GM11168 (cell line): Measurements from ENCODE around the gene NFE2L3.
"Not testable (repeated sequence)": the region's sequence is repeated elsewhere in the genome, so short reads cannot be mapped to it uniquely, and the experiment has no call there.

Experiments used
- in situ Hi-C: fragments of 300-500 bp; cut with MboI; formaldehyde crosslinking; loops from one replicate; pipeline ENCODE4 v1.12.0; 2022; ENCODE audit warnings: low sequenced_read_pairs; ENCODE audit not compliant: unreplicated experiment

NFE2L3 gene, protein sequence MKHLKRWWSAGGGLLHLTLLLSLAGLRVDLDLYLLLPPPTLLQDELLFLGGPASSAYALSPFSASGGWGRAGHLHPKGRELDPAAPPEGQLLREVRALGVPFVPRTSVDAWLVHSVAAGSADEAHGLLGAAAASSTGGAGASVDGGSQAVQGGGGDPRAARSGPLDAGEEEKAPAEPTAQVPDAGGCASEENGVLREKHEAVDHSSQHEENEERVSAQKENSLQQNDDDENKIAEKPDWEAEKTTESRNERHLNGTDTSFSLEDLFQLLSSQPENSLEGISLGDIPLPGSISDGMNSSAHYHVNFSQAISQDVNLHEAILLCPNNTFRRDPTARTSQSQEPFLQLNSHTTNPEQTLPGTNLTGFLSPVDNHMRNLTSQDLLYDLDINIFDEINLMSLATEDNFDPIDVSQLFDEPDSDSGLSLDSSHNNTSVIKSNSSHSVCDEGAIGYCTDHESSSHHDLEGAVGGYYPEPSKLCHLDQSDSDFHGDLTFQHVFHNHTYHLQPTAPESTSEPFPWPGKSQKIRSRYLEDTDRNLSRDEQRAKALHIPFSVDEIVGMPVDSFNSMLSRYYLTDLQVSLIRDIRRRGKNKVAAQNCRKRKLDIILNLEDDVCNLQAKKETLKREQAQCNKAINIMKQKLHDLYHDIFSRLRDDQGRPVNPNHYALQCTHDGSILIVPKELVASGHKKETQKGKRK

DNA sequence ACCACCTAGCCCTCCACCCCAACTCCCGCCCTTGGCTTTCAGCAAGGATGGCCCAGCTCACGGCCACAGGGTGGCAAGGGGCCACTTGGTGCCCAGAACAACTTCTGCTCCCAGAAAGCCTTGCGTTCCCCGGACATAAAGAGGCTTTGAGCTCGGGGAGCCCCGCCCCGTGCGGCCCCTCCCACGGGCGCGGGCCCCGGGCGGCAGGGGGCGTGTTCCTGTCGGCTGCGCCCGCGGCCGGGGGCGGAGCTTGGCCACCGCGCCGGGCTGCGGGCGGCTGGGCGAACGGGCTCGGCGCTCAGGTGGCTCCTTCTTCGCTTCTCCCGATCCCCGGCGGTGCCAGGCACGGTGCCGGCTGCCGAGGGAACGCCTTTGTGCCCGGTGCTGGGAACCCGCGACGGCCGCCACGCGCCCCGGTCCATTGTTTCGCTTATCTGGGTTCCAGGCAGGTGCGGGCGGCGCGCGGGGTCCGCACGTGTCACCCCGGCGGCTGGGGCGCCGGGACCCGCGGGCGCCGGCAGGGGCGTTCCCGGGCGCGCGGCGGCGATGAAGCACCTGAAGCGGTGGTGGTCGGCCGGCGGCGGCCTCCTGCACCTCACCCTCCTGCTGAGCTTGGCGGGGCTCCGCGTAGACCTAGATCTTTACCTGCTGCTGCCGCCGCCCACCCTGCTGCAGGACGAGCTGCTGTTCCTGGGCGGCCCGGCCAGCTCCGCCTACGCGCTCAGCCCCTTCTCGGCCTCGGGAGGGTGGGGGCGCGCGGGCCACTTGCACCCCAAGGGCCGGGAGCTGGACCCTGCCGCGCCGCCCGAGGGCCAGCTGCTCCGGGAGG lies at the start of gene NFE2L3:
TSS of gene NFE2L3 (plus strand) at position 246 of the 829 bp plus-strand sequence. CDS start at position 547, 301 bp downstream.
- in situ Hi-C loops: no loop called here

DNA sequence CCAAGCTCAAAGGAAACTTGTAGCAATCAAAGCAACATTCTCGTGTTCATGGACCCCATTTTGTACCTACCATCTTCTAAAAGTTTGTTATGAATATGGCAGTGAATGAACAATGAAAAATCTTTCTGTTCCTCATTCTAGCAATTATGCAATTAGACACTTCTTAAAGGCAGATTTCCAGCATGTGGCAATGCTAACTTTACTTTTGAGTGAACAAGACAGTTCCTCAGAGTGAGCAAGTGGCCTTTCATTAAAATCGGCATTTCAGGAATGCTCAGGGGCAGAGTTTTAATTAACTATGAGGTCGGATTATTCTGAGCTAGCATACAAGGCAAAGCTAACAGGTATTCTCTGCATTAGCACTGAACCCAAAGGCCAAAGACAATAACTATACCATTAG lies 48.4 kb upstream of the NFE2L3 start:
- in situ Hi-C loops: no loop called here

DNA sequence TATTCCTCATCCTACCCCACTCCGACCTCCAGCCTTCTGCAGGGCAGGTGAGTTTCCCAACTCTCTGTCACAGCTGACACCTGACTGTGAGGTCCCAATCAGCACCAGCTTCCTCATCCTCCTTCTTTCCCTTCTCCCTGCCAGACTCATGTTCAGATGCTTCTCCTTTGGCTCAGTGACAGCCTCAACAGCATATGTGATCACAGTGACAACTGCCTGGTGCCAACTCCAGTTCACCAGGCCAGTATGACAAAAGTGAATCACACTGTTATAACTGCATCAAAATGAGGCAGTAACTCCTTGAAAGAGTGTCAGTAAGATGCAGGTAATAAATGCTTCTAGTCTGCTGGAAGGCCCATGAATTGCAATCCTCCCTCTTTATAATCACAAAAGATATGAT lies 46.8 kb upstream of the NFE2L3 start:
- in situ Hi-C loops: no loop called here

DNA sequence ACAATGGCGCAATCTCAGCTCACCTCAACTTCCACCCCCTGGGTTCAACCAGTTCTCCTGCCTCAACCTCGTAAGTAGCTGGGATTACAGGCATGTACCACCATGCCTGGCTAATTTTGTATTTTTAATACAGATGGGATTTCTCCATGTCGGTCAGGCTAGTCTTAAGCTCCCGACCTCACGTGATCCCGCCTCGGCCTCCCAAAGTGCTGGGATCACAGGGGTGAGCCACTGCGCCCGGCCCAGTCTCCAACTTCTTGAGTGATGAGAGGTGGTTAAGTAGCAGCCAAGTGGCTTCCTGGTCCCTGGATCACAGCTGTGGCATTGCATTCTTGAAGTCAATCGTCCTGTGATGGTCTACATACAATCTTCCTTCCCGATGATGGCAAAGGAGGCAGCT lies 46.1 kb upstream of the NFE2L3 start:
- in situ Hi-C loops: no loop called here

DNA sequence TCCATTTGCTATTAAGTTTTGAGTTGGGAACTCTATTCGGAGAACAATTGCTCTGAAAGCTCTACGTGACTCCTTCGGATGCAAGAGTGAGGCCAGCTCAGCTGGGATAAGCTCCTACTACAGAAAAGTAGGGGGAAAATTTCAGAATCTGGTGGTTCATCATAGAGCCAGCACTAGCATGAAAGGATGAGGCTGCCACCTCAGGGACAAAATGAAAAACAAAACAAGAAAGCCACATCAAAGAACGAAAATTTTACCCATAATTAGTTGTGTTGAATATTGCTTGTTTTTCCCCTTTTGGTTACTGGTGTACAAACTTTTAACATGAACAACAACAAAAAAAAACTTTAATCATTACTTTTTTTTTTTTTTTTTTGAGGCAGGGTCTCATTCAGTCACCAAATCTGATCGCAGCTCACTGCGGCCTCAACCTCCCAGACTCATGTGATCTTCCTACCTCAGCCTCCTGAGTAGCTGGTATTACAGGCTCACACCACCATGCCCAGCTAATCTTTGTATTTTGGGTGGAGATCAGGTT lies 39.7 kb upstream of the NFE2L3 start:
- in situ Hi-C loops: no loop called here

DNA sequence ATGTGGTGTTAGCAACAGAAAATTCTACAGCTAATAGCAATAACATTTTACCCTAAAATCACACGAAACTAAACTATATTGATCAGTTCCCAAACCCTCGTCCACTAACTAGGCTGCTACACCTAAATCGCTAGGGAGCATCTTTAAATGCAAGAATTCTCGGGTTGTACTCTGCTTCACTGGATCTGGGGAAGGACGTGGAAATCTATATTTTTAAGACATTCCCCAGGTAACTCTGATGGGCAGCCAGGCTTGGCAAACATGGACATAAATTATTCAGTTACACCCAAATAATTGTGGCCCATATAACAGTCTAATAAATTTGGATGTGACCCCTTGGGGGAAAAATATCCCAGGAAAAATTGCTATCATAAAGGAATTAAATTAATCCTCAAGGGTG lies 36.3 kb upstream of the NFE2L3 start:
- in situ Hi-C loops: no loop called here

DNA sequence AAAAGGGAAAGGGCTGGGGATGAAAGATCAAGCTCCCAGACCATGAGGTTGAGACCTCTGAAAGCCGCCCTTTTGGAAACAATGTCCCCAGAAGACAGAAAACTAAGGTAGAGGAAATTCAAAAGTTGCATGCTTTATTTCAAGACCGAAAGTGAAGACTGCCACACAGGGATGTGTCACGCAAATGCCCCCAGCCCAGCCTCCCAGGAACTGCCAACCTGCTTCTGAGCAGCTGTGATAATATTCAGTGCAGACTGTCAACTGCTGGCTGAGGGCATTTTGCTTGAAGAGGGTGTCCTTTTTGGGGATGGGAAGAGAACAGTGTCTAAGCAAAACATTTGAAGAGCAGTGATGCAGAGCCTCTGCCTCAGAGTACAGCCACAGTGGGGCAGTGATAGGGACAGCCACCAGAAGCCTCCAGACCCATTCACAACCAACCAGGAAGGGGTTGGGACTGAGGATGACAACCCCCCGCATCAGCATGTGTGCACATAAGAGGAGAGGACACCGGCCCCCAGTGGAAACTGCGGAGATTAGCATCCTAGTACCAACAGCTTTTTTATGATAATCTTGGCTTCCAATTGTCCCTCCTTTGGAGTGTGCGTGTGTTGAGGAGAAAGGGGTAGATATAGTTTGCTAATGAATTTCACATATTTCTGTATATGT lies 34.7 kb upstream of the NFE2L3 start:
- in situ Hi-C loops: no loop called here

DNA sequence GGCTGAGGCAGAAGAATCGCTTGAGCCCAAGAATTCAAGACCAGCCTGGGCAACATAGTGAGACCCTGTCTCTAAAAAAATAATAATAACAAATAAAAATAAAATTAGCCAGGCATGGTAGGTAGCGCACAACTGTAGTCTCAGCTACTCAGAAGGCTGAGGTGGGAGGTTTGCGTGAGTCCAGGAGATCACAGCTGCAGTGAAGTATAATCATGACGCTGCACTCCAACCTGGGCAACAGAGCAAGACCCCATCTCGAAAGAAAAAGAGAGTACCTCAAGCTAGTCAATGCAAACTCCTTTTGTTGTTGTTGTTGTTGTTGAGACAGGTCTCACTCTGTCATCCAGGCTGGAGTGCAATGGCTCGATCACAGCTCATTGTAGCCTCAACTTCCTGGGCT lies 34.0 kb upstream of the NFE2L3 start:
- in situ Hi-C loops: no loop called here

DNA sequence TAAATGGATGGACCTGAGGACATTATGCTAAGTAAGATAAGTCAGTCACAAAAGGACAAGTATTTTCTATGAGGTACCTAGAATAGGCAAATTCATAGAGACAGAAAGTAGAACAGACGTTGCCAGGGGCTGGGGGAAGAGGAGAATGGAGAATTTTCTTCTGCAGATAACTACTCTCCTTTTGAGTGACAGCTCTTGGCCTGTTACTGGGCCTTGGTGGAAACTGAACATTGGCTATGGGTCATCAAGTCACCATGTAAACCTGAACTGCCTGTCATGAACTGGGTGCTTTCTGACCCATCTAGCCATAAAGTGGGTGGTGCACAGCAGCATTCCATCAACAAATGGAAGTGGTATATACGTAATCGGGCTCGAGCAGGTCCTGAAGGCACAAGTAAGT lies 29.3 kb upstream of the NFE2L3 start:
- in situ Hi-C loops: no loop called here

DNA sequence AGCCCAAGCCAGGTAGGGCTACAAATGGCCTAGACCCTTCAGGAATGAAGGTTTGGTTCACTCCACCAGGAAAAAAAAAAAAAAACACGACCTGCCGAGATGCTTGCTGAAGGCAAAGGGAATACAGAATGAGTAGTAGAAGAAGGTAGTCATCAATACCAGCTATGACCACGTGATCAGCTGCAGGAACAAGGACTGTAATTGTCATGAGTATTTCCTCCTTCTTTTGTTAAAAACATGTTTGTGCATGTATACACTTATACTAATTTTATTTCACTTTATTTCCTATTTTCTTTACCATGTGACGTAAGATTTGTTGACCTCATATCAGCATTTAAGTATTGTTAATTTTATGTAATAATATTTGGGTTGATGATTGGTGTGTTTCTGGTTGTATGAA lies 27.2 kb upstream of the NFE2L3 start:
- in situ Hi-C loops: not testable (repeated sequence)

DNA sequence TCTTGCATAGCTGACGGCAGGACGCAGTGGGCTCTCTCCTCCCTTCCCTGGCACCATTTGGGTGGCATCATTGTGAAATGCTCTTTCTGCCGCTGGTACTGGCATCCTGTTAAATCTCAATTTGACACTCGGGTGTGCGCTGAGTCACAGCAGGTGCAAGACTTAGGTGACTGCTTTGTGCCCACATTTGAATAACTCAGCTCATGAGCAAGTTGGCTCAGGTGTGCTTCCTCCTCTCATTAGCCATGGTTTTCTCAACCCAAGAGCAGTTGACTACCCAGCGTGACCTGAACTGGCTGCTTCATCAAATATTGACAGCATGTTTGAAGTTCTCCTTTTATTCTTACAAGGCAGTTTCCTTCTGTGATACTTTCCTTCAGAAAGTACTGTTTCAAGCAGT lies 24.6 kb upstream of the NFE2L3 start:
- in situ Hi-C loops: no loop called here

DNA sequence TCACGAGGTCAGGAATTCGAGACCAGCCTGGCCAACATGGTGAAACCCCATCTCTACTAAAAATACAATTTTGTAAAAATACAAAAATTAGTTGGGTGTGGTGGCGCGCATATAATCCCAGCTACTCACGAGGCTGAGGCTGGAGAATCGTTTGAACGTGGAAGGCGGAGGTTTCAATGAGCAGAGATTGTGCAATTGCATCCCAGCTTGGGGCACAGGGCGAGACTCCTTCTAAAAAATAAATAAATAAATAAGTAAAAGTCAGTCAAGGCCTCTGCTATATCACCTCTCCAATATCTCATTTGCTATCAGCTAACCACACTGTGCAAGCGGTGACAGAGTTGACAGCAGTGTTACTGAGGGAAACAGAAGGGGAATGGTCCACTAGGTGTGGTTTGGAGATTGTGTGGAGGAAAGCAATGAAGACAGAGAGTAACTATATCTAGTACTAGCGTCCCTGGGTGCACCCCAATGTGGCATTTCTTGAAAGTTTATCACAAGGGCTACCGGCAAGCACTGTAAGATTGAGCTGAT lies 20.9 kb upstream of the NFE2L3 start:
- in situ Hi-C loops: no loop called here

DNA sequence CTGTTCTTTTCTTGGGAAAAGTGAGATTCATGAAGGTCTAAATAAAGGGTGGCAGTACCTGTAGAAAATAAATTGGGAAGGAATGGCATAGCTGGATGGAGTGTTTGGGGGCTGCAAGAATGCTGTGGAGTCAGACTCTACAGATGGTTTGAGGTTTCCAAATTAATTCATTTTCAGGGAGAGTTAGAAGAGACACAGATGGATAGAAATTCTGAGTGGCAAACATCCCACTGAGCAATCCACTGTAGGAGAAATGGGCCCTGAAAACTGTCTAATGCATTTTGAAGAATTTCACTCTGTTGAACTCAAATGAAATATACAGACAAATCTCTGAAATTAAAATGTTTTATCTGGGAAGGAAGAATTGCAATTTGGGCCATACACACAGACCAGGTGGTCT lies 16.9 kb upstream of the NFE2L3 start:
- in situ Hi-C loops: no loop called here

DNA sequence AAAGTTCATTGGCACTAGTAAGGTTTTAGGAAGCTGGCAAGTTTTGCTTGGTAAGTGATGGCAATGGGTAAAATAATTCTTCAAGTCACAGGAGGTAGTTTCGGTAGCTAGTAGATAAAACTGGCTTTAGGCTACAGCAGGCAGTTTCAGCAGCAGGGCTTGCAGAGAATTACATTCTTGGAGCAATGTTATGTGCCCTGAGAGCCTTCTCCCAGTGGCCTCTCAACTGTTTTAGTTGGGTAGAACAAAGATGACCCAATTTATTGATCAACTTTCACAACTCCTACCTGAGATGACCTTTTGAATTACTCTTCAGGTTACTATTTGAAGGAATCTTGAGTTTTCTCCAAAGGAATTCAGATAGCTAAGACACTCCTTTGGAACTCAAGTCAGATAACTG lies 16.4 kb upstream of the NFE2L3 start:
- in situ Hi-C loops: no loop called here

DNA sequence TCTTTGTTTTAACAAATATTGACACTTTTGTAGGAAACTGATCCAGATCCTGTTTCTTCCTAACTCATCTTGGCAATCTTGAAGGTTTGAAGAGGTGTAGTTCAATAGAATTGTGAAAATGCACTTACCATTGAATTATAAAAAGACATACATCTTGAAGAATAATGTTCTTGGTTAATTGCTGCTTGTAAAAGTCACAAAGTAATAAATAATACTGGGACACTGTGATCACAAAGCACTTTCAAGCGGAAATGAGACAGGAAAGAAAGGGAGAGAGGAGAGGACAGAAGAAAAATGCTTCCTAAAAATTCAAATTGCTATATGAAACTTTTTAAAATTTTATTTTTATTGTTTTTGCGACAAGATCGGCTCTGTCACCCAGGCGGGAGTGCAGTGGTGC lies 15.2 kb upstream of the NFE2L3 start:
- in situ Hi-C loops: no loop called here

DNA sequence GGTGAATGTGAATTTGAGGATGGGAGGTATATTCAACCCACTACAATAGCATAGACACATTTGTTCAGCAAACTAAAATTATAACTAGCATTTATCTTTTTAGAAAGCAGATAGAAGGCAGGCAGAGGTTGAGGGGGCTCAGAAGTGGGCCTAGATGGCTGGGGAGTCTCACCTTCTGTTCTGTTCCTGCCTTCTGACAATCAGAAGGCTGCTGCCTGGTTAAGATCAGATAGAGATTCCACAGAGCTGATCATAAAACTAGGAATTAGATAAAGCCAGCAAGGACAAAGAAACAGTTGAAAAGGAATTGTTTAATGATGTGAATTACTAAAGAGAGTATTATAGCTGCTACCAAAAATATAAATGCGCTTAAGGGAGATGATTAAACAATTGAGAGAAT lies 11.6 kb upstream of the NFE2L3 start:
- in situ Hi-C loops: no loop called here

DNA sequence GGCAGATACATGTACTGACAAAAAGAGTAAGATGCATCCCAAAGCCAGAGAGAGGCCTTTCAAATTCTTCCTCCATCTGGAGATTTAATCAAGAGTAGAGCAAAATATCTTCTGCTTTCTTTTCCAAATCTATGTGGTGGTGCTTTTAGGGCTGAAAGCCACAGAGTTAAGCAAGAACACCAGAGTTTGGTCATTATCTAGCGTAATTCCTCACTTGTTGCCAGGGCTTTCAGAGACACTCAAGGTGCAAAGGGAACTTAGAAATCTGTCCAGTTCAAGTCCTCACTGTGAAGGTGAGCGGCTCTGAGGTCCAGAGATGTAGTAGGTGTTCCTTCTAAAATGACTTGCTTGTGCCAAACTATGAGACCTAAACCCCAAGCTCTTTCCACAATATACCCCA lies 10.9 kb upstream of the NFE2L3 start:
- in situ Hi-C loops: no loop called here

DNA sequence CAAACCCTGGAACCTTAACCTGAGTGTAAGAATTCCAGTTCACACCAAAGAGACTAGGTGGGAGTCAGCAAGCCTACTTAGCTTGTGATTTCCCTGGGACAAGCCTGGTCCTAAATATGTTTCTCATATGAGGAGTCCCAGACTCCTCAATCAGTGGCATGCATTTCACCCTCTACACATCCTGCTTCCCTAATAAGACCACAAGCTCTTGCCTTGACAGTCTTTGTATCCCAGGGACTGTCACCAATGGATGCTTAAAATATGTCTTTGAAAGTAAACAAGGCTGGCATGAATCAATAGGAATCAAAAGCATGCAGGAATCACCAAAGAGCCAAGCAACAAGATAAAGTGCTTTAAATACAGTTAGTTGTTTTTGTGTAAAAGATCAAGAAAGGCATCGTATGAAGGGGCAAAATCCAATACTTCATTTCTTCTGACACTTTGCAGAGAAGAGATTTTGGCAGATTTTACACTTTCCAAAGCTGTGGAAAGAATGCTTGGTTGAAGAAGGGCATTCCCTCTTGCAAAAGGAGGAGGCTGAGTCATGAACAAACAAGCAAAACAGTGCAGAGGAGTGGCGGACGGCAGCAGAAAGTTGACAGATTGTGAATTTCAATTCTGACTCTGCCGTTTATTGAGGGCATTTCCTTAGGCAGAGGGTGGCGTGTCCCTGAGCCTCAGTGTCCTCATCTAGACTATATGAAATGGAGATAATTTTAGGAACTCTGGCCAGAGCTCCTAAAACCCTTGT lies 8.5 kb upstream of the NFE2L3 start:
- in situ Hi-C loops: no loop called here
